GM18867 (cell line): ENCODE measurements around the gene ZNF804A.
"Not testable (repeated sequence)": the region's sequence is repeated elsewhere in the genome, so short reads cannot be mapped to it uniquely, and the experiment has no call there.

Experiments
- ATAC-seq: cut with Tn5 transposase; IDR thresholded peaks from one replicate; pipeline ENCODE4 v1.9.1; 2021; ENCODE audit warnings: mild to moderate bottlenecking, moderate library complexity; ENCODE audit not compliant: unreplicated experiment

The ZNF804A gene

GRCh38 chr2:184698476-184698875 lies 100.1 kb downstream of the ZNF804A start:
- ATAC-seq, result no peak

- no peak for ATAC-seq
Observed at GRCh38 chr2:184721881-184722280, 123.6 kb downstream of the ZNF804A start.

GRCh38 chr2:184727813-184728212 lies 129.5 kb downstream of the ZNF804A start:
- ATAC-seq, result no peak

DNA sequence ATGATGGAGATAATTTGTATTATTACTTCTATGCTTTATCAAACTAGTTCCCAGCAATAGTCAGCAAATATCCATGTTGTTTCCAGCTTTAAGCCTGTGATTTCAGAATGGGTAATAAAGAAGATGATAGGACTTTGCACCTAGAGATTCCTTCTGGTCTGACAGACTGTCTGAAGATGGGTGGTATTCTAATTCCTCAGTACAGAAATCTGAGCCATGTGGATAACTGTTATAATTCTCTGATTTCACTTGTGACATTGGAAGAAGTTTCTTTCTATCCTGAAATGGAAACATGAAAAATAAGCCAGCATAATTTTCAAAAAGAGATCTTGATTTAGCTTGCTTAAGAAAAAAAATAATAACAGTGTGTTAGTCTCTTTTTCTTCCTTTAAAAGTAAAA lies 130.1 kb downstream of the ZNF804A start:
- no peak for ATAC-seq

DNA sequence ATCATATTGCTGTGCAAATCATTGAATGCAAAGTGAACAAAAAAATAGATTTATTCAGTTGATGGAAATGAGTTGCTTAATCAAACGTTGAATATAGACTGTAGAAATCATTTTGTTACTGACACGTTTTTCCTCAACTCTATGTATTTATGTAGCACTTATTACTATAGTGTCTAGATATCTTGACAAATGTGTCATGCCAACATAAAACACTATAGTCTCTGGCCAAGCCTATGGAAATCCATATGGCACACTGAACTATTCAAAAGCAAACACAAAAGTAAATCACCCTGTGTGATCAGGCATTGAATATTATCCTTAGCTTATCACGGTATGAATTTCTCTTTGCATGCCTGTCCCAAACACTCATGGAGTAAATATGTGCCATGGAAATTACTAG lies 131.3 kb downstream of the ZNF804A start:
- ATAC-seq, result no peak

DNA sequence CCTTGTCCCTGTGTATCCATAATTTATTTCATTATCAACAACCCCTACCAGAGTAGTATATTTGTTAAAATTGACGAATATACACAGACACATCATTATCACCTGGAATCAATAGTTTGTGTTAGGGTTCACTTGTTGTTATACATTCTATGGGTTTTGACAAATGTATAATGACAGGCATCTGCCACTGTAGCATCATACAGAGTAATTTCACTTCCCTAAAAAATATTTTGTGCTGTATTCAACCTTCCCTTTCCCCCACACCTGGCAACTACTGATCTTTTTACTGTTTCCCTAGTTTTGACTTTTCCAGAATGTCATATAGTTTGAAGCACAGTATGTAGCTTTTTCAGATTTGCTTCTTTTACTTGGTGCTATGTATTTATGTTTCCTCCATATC lies 132.0 kb downstream of the ZNF804A start:
- ATAC-seq, result peak; percentile 78

- no peak for ATAC-seq
Observed at GRCh38 chr2:184734338-184734737, 136.0 kb downstream of the ZNF804A start.

DNA sequence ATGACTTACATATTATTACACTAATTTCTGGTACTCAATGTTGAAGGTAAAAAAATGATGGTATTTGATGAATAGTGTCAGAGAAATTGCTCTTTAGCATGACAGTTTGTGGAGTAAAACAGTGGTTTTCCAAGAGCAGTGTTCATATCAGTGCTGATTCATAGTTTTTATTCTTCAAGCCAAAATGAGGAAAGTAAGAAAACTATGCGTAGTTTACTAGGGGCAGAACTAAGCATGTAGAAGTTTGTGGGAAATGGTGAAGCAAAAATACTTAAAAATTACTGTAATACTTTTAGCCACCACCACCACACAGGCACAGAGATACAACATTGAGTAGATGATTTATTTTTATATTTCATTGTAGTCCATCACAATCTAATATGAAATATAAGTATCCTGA lies 137.3 kb downstream of the ZNF804A start:
- ATAC-seq, result no peak

DNA sequence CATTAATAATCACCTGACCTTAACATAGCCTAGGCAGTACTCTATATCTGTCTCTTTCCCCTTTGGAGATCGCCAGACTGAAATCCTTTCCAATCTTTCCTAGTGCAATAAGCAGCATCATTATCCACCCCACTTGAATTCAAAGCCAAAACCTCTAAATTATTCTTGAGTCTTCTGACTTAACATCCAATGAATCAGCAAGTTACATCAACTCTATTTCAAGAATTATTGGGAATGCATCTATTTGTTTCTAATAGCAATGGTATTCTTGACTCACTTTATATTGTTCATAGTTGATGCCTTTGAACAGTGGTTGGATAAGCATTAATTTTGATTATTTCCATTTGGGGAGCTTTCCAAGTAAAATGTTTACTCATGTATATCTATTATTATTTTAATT lies 144.8 kb downstream of the ZNF804A start:
- ATAC-seq, result no peak

DNA sequence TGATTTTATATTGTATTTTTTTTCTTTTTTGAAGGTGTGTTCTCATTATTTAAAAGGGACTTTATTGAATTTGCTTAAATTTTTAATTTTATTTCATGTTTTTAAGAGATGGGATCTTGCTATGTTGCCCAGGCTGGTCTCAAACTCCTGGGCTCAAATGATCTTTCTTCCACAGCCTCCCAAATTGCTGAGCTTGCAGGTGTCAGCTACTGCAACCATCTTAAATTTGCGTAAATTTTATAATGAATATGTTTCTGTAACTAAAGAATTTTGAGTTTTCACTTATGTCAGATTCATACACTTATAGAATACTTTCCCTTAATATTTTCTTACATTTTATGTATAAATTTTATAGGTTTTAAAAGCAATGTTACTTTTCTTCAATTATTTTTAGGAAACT lies 157.8 kb downstream of the ZNF804A start:
- no peak for ATAC-seq

GRCh38 chr2:184756885-184757284 lies 158.6 kb downstream of the ZNF804A start:
- no peak for ATAC-seq

- ATAC-seq, result not testable (repeated sequence)
Observed at GRCh38 chr2:184759557-184760255, 161.4 kb downstream of the ZNF804A start.

DNA sequence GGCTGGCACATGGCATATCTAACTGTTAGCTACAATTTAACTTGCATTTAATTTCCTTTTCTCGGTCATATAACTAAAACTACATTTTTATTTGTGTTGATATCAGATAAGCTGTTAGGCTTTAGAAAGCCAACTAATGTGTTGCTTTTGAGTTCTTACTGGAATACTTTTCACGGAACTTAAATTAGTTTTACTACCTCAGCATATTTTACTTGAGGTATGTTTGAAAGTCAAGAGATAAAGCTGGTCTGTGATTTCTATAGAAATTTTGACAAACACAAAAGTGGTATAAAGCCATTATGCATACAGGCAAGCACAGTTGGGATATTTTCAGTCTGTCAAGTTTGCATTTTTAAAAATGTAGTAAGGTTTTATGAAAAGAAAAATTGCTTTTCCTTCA lies 162.6 kb downstream of the ZNF804A start:
- ATAC-seq, result no peak

DNA sequence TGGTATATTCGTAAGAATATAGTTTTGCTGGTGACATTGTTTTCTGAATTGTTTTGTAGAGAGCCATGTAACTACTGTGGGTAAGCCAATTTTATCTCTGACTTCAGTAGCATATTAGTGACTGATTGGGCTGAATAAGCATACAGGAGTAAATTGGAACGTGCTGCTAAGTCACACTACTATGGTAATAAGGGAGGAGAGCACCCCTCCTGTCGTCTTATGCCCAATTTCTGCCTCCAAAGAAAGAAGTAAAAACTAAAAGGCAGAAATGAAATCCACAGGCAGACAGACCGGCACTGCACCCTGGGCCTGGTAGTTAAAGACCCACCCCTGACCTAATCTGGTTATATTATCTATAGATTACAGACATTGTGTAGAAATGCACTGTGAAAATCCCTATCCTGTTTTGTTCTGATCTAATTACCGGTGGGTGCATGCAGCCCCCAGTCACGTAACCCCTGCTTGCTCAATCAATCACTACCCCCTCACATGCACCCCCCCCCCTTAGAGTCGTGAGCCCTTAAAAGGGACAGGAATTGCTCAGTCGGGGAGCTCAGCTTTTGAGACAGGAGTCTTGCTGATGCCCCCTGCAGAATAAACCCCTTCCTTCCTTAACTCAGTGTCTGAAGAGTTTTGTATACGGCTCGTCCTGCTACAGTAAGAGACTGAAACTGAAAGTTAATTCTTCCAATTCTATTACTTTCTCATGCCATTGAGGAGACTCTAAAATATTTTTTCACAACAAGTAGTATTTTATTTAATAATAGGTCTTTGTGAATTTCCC lies 167.0 kb downstream of the ZNF804A start:
- peak; percentile 65 for ATAC-seq

GRCh38 chr2:184767059-184767458 lies 168.7 kb downstream of the ZNF804A start:
- ATAC-seq, result no peak

DNA sequence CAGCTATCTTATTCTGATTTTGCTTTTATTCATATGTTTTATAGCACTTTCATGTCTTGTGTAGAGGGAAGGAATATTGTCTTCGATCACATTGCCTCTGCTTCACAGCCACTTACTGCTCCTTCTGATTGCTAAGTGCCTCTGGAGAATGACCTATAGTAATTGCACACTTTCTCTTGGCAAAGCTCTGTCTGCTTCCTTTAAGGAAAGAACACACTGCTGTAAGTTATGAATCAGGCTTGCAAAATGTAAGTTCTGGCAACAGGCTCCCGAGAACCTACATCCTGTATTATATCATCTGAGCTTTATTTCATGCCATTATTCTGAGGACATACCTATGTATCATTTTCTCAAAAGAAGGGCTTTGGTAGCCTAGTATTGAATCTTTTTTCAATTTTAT lies 170.7 kb downstream of the ZNF804A start:
- no peak for ATAC-seq

- no peak for ATAC-seq
Observed at GRCh38 chr2:184769686-184770085, 171.4 kb downstream of the ZNF804A start.

GRCh38 chr2:184779777-184780176 lies 181.4 kb downstream of the ZNF804A start:
- no peak for ATAC-seq

DNA sequence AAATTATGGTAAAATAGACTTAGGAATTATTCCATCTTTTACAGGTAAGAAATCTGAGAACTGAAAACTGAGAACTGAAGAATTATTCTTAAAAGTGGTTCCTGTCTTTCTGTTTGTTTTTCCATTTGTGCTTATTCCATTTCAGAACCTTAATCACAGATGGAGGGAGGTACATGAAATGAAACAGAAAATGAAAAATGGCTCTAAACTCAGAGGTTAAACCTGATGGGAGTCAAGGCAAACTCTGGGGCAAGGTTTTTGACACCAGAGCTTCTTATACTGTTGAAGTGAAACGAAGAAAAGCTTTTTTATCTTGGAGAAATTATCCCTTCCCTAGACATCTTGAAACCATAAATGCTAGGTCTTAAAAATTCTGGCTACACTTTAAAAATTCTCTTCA lies 182.1 kb downstream of the ZNF804A start:
- ATAC-seq, result no peak

DNA sequence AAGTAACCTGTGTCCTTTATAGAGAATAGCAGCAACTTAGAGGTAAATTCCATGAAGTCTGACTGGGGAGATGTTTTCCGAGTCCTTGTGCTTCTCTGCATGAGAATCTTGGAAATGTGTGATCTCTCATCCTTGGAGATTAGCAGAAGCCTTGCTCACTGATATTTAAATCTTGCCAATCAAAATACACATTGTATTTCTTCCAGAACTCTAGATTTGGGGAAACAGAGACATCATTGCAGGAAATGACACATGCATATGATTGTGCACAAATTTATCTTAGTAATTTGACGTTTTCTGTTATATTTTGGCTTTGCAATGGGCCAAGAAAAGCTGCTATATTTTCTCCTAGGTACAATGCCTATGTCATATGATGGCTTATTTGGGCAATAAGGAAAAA lies 182.6 kb downstream of the ZNF804A start:
- no peak for ATAC-seq

DNA sequence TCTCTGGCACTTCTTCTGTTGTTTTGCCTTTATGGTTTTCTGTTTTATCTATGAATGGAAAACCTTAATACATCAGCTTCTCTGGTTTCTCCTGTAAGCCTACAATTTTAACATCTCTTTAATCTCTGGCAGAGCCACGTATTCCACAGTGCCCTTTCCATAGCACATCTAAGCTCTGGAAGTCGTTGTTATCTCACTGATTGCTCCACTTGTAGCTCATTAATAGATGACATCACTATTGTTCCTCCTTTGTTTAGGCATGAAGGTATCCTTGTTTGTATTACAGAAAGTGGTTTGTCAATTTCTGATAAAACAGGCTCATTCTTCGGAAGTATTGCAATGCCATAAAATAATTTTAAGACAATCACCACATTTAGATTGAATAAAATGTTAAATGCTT lies 185.2 kb downstream of the ZNF804A start:
- ATAC-seq, result no peak

DNA sequence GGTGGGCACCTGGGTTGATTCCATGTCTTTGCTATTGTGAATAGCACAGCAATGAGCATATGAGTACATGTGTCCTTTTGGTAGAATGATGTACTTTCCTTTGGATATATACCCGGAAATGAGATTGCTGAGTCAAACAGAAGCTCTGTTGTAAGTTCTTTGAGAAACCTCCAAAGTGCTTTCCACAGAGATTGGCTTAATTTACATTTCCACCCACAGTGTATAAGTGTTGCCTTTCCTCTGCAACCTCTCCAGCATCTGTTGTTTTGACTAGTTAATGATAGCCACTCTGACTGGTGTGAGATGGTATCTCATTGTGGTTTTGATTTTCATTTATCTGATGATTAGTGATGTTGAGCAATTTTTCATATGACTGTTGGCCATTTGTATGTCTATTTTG lies 194.8 kb downstream of the ZNF804A start:
- no peak for ATAC-seq
